ENCODE measurements around the gene GREM2.

- TF ChIP-seq CTCF (IDR thresholded peaks at IDR 0.05) (peak in 1 of 4 experiments; percentile 13), POLR2A (IDR thresholded peaks at IDR 0.05) (no peak), EP300 (IDR thresholded peaks at IDR 0.05) (no peak), POLR2AphosphoS5 (IDR thresholded peaks at IDR 0.05) (no peak)
Observed at GRCh38 chr1:240455228-240455821, 156.6 kb downstream of the GREM2 start.

Data from gastroesophageal sphincter (tissue), 3 donors.